ENCODE data around the gene ARHGEF4.

Gene ARHGEF4

GRCh38 chr2:131005216-131005935 is 168.7 kb downstream of the ARHGEF4 start:
- no peak overlapping the region for H3K9ac ChIP-seq (ENCODE audit: low read depth, low read length, poor library complexity, severe bottlenecking)
- no peaks in the 10 kb centered on the region for H4K20me1 ChIP-seq (ENCODE audit: insufficient read depth, low read length, poor library complexity, severe bottlenecking)
- H3K79me2 ChIP-seq (ENCODE audit: insufficient read depth, low read length): no peaks in the 10 kb centered on the region
- H2AFZ ChIP-seq (ENCODE audit: low read length): no peak overlapping the region
- peaks cover 8% of the 10 kb centered on the region for H3K4me1 ChIP-seq (ENCODE audit: insufficient read depth, low read length, poor library complexity, severe bottlenecking)
- no peak overlapping the region for H3K4me2 ChIP-seq (ENCODE audit: low read depth, low read length, poor library complexity, severe bottlenecking)
- no peaks in the 10 kb centered on the region for H3F3A ChIP-seq (ENCODE audit: low read depth)
- H3K27me3 ChIP-seq (ENCODE audit: insufficient read depth, low read length, poor library complexity, severe bottlenecking): no peaks in the 10 kb centered on the region
- TF ChIP-seq EZH2phosphoT487 (IDR thresholded peaks at IDR 0.05; ENCODE audit: borderline replicate concordance) (no peak), CTCF (conservative IDR thresholded peaks at IDR 0.05; ENCODE audit: low read length) (no peak)
- no peaks in the 10 kb centered on the region for H3K9me2 ChIP-seq (replicated peaks; ENCODE audit: low read depth, low read length)
- H3K36me3 ChIP-seq (ENCODE audit: insufficient read depth, low read length): no peaks in the 10 kb centered on the region
- no peak overlapping the region for H3K4me3 ChIP-seq (ENCODE audit: low read length, poor library complexity, severe bottlenecking)
- no peaks in the 10 kb centered on the region for H3K9me3 ChIP-seq (ENCODE audit: insufficient read depth, low read depth, low read length)

DNA sequence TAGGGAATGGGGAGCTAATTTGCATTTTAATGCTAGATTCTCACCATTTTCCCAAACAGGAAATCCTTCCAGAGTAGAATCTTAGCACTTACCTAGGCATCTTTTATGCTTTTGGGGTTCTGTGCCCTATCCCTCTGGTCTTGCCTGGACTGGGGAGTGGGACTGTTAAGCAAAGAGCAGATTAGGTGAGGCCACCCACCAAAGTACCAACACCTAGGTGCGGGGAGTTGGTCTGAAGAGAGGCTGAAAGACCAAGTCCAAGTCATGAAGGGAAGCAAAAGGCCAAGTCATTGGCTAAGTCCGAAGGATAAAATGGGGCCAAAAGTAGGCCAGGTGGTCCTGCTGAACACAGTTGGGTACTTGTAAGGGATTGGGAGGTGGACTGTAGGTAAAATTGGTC is 169.8 kb downstream of the ARHGEF4 start:
- Histone ChIP-seq H3K4me2 (ENCODE audit: low read depth, low read length, poor library complexity, severe bottlenecking) (no peak overlapping the region), H3K4me1 (ENCODE audit: insufficient read depth, low read length, poor library complexity, severe bottlenecking) (peaks cover 19% of the 10 kb centered on the region), H3K9me3 (ENCODE audit: insufficient read depth, low read depth, low read length) (no peaks in the 10 kb centered on the region), H3K27me3 (ENCODE audit: insufficient read depth, low read length, poor library complexity, severe bottlenecking) (no peaks in the 10 kb centered on the region), H3K79me2 (ENCODE audit: insufficient read depth, low read length) (no peaks in the 10 kb centered on the region), H3K9me2 (replicated peaks; ENCODE audit: low read depth, low read length) (no peaks in the 10 kb centered on the region), H3F3A (ENCODE audit: low read depth) (no peaks in the 10 kb centered on the region), H2AFZ (ENCODE audit: low read length) (no peak overlapping the region), H3K9ac (ENCODE audit: low read depth, low read length, poor library complexity, severe bottlenecking) (no peak overlapping the region), H3K36me3 (ENCODE audit: insufficient read depth, low read length) (no peaks in the 10 kb centered on the region), H4K20me1 (ENCODE audit: insufficient read depth, low read length, poor library complexity, severe bottlenecking) (no peaks in the 10 kb centered on the region), H3K4me3 (ENCODE audit: low read length, poor library complexity, severe bottlenecking) (no peak overlapping the region)
- TF ChIP-seq CTCF (conservative IDR thresholded peaks at IDR 0.05; ENCODE audit: low read length) (no peak), EZH2phosphoT487 (IDR thresholded peaks at IDR 0.05; ENCODE audit: borderline replicate concordance) (no peak)

DNA sequence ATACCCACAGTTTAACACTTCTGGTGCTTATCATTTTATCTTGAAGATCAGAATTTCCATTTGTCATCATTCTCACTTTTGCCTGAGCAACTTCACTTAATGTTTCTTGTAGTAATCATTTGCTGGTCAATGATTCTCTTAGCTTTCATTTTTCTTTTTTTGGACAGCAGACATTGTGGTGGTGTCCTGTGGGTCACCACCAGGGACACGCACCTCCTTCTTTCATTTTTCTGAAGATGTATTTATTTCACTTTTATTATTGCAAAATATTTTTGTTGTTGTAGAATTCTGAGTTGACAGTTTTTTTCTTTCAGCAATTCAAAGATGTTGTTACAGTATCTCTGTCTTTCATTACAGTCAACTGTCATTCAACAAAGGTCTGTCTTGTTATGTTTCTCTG is 172.3 kb downstream of the ARHGEF4 start:
- H3F3A ChIP-seq (ENCODE audit: low read depth): no peaks in the 10 kb centered on the region
- H3K4me3 ChIP-seq (ENCODE audit: low read length, poor library complexity, severe bottlenecking): no peak overlapping the region
- H3K79me2 ChIP-seq (ENCODE audit: insufficient read depth, low read length): no peaks in the 10 kb centered on the region
- no peak overlapping the region for H2AFZ ChIP-seq (ENCODE audit: low read length)
- TF ChIP-seq CTCF (conservative IDR thresholded peaks at IDR 0.05; ENCODE audit: low read length) (no peak), EZH2phosphoT487 (IDR thresholded peaks at IDR 0.05; ENCODE audit: borderline replicate concordance) (no peak)
- no peak overlapping the region for H3K9ac ChIP-seq (ENCODE audit: low read depth, low read length, poor library complexity, severe bottlenecking)
- no peaks in the 10 kb centered on the region for H3K27me3 ChIP-seq (ENCODE audit: insufficient read depth, low read length, poor library complexity, severe bottlenecking)
- no peaks in the 10 kb centered on the region for H3K9me3 ChIP-seq (ENCODE audit: insufficient read depth, low read depth, low read length)
- H3K4me2 ChIP-seq (ENCODE audit: low read depth, low read length, poor library complexity, severe bottlenecking): no peak overlapping the region
- H4K20me1 ChIP-seq (ENCODE audit: insufficient read depth, low read length, poor library complexity, severe bottlenecking): no peaks in the 10 kb centered on the region
- H3K4me1 ChIP-seq (ENCODE audit: insufficient read depth, low read length, poor library complexity, severe bottlenecking): peaks cover 28% of the 10 kb centered on the region
- no peaks in the 10 kb centered on the region for H3K36me3 ChIP-seq (ENCODE audit: insufficient read depth, low read length)
- no peaks in the 10 kb centered on the region for H3K9me2 ChIP-seq (replicated peaks; ENCODE audit: low read depth, low read length)

Measured in Loucy (cell line).